CD14-positive monocyte (primary cell): ENCODE data around the gene PRAC1. TPM values are rescaled to one million over a fixed set of nuclear protein-coding genes. Genes with fewer than 3 reads are reported as not detected.

ENCODE experiments used
- DNase-seq, 3 donors: peaks; one replicate each; pipeline ENCODE4 v3.0.0-alpha.2; 2011 to 2022
- H2AFZ ChIP-seq: 2 replicates; pipeline ENCODE4 v1.6.0; 2012; ENCODE audit warnings: mild to moderate bottlenecking, low read depth, low read length, inconsistent platforms; ENCODE audit not compliant: insufficient read depth, poor library complexity, severe bottlenecking
- H3K27ac ChIP-seq, 2 donors: 1 replicate in 1 of 2; 2 replicates in 1 of 2; pipeline ENCODE4 v1.5.1; 2012 to 2013; ENCODE audit warnings: low read length in 2 of 2, control low read depth in 1 of 2, inconsistent platforms in 1 of 2, low read depth in 1 of 2, mild to moderate bottlenecking in 1 of 2
- H3K27me3 ChIP-seq, 2 donors: one replicate each; pipeline versions ENCODE4 v1.6.0 to v1.6.1; 2011 to 2013; ENCODE audit warnings: low read length in 2 of 2; ENCODE audit not compliant: control insufficient read depth in 2 of 2, insufficient read depth in 2 of 2
- H3K36me3 ChIP-seq, 2 donors: replicated peaks in 1 of 2; 1 replicate in 1 of 2; 2 replicates in 1 of 2; pipeline versions ENCODE4 v1.5.1 to v1.6.1; 2012 to 2013; ENCODE audit warnings: low read length in 2 of 2, control low read depth in 1 of 2, inconsistent platforms in 1 of 2, mild to moderate bottlenecking in 1 of 2; ENCODE audit not compliant: insufficient read depth in 2 of 2, control insufficient read depth in 1 of 2
- H3K4me1 ChIP-seq, 2 donors: 1 replicate in 1 of 2; 2 replicates in 1 of 2; pipeline versions ENCODE4 v1.5.1 to v1.6.1; 2012 to 2013; ENCODE audit warnings: low read length in 2 of 2, control low read depth in 1 of 2, inconsistent platforms in 1 of 2, mild to moderate bottlenecking in 1 of 2, moderate library complexity in 1 of 2; ENCODE audit not compliant: insufficient read depth in 2 of 2, control insufficient read depth in 1 of 2
- H3K4me2 ChIP-seq: replicated peaks from 2 replicates; pipeline ENCODE3; 2012; ENCODE audit warnings: low read length, moderate library complexity, mild to moderate bottlenecking; ENCODE audit not compliant: poor library complexity, severe bottlenecking; ENCODE audit errors: extremely low read depth
- H3K4me3 ChIP-seq, 3 experiments: fragments of 200-600 bp in 1 of 3; sonication (generic) in 1 of 3; replicated peaks in 1 of 3; 1 replicate in 2 of 3; 2 replicates in 1 of 3; pipeline ENCODE4 v1.5.1; 2011 to 2013; ENCODE audit warnings: low read length in 3 of 3, mild to moderate bottlenecking in 3 of 3, control low read depth in 2 of 3, low read depth in 2 of 3, inconsistent platforms in 1 of 3, moderate library complexity in 1 of 3
- H3K79me2 ChIP-seq: 2 replicates; pipeline ENCODE4 v1.6.0; 2012; ENCODE audit warnings: mild to moderate bottlenecking, control low read depth, inconsistent platforms, low read length, moderate library complexity; ENCODE audit not compliant: insufficient read depth
- H3K9ac ChIP-seq: 2 replicates; pipeline ENCODE4 v1.6.0; 2017; ENCODE audit warnings: low read length, mild to moderate bottlenecking; ENCODE audit not compliant: insufficient read depth, poor library complexity, severe bottlenecking
- H3K9me3 ChIP-seq, 2 donors: replicated peaks in 1 of 2; 1 replicate in 1 of 2; 2 replicates in 1 of 2; pipeline versions ENCODE4 v1.5.1 to v1.6.1; 2012 to 2013; ENCODE audit warnings: low read length in 2 of 2, control low read depth in 1 of 2; ENCODE audit not compliant: control insufficient read depth in 1 of 2, insufficient read depth in 1 of 2
- H4K20me1 ChIP-seq: 2 replicates; pipeline ENCODE4 v1.6.0; 2012; ENCODE audit warnings: mild to moderate bottlenecking, low read length, control low read depth, moderate library complexity; ENCODE audit not compliant: insufficient read depth
- H3K27ac Mint-ChIP-seq, 7 donors: one replicate each; pipeline ENCODE4 v1.8.0; 2020; ENCODE audit warnings: mild to moderate bottlenecking in 7 of 7, mixed read lengths in 7 of 7, moderate library complexity in 6 of 7, inconsistent platforms in 2 of 7
- H3K27me3 Mint-ChIP-seq, 3 donors: one replicate each; pipeline ENCODE4 v1.8.0; 2021 to 2022; ENCODE audit warnings: low read depth in 3 of 3, mild to moderate bottlenecking in 3 of 3, mixed read lengths in 3 of 3, moderate library complexity in 3 of 3, inconsistent platforms in 1 of 3
- H3K36me3 Mint-ChIP-seq, 2 donors: one replicate each; pipeline ENCODE4 v1.8.0; 2020; ENCODE audit warnings: mixed read lengths in 2 of 2, inconsistent platforms in 1 of 2, mild to moderate bottlenecking in 1 of 2
- H3K4me1 Mint-ChIP-seq: one replicate; pipeline ENCODE4 v1.8.0; 2020; ENCODE audit warnings: mild to moderate bottlenecking, mixed read lengths
- H3K4me3 Mint-ChIP-seq, 2 donors: one replicate each; pipeline ENCODE4 v1.8.0; 2020; ENCODE audit warnings: mild to moderate bottlenecking in 2 of 2, mixed read lengths in 2 of 2, moderate library complexity in 1 of 2
- H3K9me3 Mint-ChIP-seq, 7 donors: one replicate each; pipeline ENCODE4 v1.8.0; 2020 to 2022; ENCODE audit warnings: mixed read lengths in 7 of 7, mild to moderate bottlenecking in 6 of 7, moderate library complexity in 6 of 7, inconsistent platforms in 2 of 7
- WGBS: methylation state at CpG from one replicate; pipeline ENCODE4 v1.1.5; 2013; ENCODE audit warnings: missing lambda C conversion rate; ENCODE audit not compliant: insufficient coverage; 5-methylcytosine and 5-hydroxymethylcytosine counted together
- intact Hi-C, 2 donors: fragments of 100-400 bp; cut with micrococcal nuclease; formaldehyde crosslinking; loops; one replicate each; pipeline versions ENCODE4 v1.15.0 to v1.15.1; 2023
- polyA plus RNA-seq, 3 donors: library from polyadenylated mRNA; depleted of rRNA in 1 of 3; unstranded in 2 of 3; stranded (reverse) in 1 of 3; fragments of 300-500 nt in 2 of 3; fragments of >200 nt in 1 of 3; fragmentation: Illumina TruSeq in 2 of 3; gene quantifications; 1 replicate in 2 of 3; 2 replicates in 1 of 3; pipeline ENCODE4 v1.2.3, GENCODE V29; 2012 to 2021
- TF ChIP-seq, protein P1 (sequence below): fragments of 200-600 bp; IDR thresholded peaks from one replicate; pipeline ENCODE4 v1.8.0; 2022; ENCODE audit warnings: antibody characterized with exemption, mild to moderate bottlenecking

PRAC1 gene
- polyA plus RNA-seq, 3 donors, result not detected

DNA sequence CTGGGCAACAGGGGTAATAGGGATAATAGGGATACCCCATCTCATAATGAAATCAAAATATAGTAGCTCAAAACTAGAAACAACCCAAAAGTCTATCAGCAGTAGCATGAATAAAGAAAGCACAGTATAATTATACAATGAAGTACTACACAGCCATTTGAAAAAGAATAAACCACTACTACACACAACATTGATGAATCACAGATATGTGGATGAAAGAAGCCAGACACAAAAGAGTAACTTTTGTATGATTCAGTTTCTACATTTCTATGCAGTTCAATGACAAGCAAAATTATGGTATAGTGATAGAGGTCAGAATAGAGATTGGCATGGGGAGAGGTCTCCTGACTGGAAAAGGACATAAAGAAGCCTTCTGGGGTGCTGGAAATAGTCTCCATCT is 9.0 kb upstream of the PRAC1 start:
- H3K4me1 Mint-ChIP-seq, result peaks cover 15% of the 10 kb centered on the region
- TF ChIP-seq, protein P1, sequence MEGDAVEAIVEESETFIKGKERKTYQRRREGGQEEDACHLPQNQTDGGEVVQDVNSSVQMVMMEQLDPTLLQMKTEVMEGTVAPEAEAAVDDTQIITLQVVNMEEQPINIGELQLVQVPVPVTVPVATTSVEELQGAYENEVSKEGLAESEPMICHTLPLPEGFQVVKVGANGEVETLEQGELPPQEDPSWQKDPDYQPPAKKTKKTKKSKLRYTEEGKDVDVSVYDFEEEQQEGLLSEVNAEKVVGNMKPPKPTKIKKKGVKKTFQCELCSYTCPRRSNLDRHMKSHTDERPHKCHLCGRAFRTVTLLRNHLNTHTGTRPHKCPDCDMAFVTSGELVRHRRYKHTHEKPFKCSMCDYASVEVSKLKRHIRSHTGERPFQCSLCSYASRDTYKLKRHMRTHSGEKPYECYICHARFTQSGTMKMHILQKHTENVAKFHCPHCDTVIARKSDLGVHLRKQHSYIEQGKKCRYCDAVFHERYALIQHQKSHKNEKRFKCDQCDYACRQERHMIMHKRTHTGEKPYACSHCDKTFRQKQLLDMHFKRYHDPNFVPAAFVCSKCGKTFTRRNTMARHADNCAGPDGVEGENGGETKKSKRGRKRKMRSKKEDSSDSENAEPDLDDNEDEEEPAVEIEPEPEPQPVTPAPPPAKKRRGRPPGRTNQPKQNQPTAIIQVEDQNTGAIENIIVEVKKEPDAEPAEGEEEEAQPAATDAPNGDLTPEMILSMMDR, result no peak
- H2AFZ ChIP-seq, result no peak overlapping the region
- H3K27me3 ChIP-seq, result peaks cover 95 to 99% of the 10 kb centered on the region in 2 donors
- H3K27me3 Mint-ChIP-seq, result peaks cover 97 to 99% (median 98%) of the 10 kb centered on the region in 3 donors
- intact Hi-C loops, result loop anchor here in 1 of 2 donors (5.0 kb wide), 1 partner anchor 146 kb away; no protein-coding TSS in a partner anchor
- no peak overlapping the region for H3K27ac ChIP-seq
- H3K27ac Mint-ChIP-seq, result no peak overlapping the region
- H3K9me3 ChIP-seq, result peaks cover 5 to 53% of the 10 kb centered on the region in 2 donors
- H3K4me3 ChIP-seq, result no peak overlapping the region
- no peaks in the 10 kb centered on the region for H3K79me2 ChIP-seq
- peaks cover 0 to 3% of the 10 kb centered on the region in 2 donors for H3K4me1 ChIP-seq
- no peak overlapping the region for H3K4me2 ChIP-seq
- H3K36me3 Mint-ChIP-seq, result peaks cover 2 to 9% of the 10 kb centered on the region in 2 donors
- no peak for DNase-seq
- peak overlapping the region in 1 of 2 donors; percentile 72 for H3K4me3 Mint-ChIP-seq
- H3K36me3 ChIP-seq, result no peaks in the 10 kb centered on the region
- no peaks in the 10 kb centered on the region for H4K20me1 ChIP-seq
- H3K9ac ChIP-seq, result no peak overlapping the region
- H3K9me3 Mint-ChIP-seq, result peaks cover 0 to 24% (median 8%) of the 10 kb centered on the region in 7 donors

DNA sequence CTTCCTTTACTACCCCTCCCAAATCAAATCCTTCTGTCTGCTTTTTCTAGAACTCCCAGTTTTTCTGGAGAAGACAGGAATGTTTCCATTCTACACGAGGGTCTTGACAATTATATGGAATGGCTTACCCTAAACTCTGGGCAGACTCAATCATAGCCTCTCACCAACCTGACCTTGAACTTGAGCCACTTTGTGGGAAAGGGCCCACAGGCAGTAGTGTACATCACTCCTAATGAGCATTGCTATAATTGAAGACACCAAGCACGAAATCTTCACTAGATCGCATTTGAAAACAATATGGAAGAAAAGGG is 7.9 kb upstream of the PRAC1 start:
- no peak overlapping the region for H3K27ac Mint-ChIP-seq
- 17% methylated on average over 1 of the region's 3 CpGs for WGBS

More for the DNA sequence above, 7.9 kb upstream of the PRAC1 start:
- TF ChIP-seq, protein P1, result no peak
- Mint-ChIP-seq H3K27me3 (peaks cover 97 to 99% (median 98%) of the 10 kb centered on the region in 3 donors), H3K36me3 (peaks cover 2 to 9% of the 10 kb centered on the region in 2 donors), H3K4me3 (peak overlapping the region in 1 of 2 donors; percentile 58), H3K4me1 (peaks cover 16% of the 10 kb centered on the region), H3K9me3 (peaks cover 0 to 31% (median 8%) of the 10 kb centered on the region in 7 donors)
- Histone ChIP-seq H3K9ac (no peak overlapping the region), H4K20me1 (no peaks in the 10 kb centered on the region), H3K27ac (no peak overlapping the region), H3K9me3 (peaks cover 5 to 53% of the 10 kb centered on the region in 2 donors), H3K36me3 (no peaks in the 10 kb centered on the region), H3K79me2 (no peaks in the 10 kb centered on the region), H3K27me3 (peaks cover 95 to 99% of the 10 kb centered on the region in 2 donors), H3K4me2 (no peak overlapping the region), H3K4me1 (peaks cover 0 to 3% of the 10 kb centered on the region in 2 donors), H3K4me3 (no peak overlapping the region), H2AFZ (no peak overlapping the region)
- DNase-seq, result no peak
- intact Hi-C loops, result loop anchor here in 1 of 2 donors (5.0 kb wide), 1 partner anchor 147 kb away; no protein-coding TSS in a partner anchor
